IMR-90 (cell line): Measurements from ENCODE around the gene DHX57. TPM values are rescaled to one million over a fixed set of nuclear protein-coding genes. Genes with fewer than 3 reads are reported as not detected.

Source experiments
- ATAC-seq: fragments of 200-7000 bp; cut with Tn5 transposase; 2 replicates; pipeline ENCODE4 v1.9.1; 2020; ENCODE audit warnings: low read depth, mild to moderate bottlenecking, moderate library complexity
- BruUV-seq: library from RNA; stranded (reverse); fragments of 400-500 nt; replicated peaks from 2 replicates; lab custom pipeline; 2021; lab: Mats Ljungman, UMichigan
- CTCF ChIA-PET: fragments of 300-600 bp; formaldehyde crosslinking; extraction: SDS; loops from one replicate; lab custom pipeline; 2021; ENCODE audit warnings: antibody characterized with exemption; lab: Yijun Ruan, JAX
- POLR2A ChIA-PET: fragments of 300-600 bp; sonication (Branson Sonifier 250); formaldehyde crosslinking; loops from one replicate; lab custom pipeline; 2022; ENCODE audit warnings: antibody characterized with exemption; ENCODE audit not compliant: unreplicated experiment; lab: Charles Lee
- DNase-seq: peaks from one replicate; pipeline ENCODE4 v3.0.0; 2013
- H2AFZ ChIP-seq: replicated peaks from 2 replicates; pipeline ENCODE3; 2013; ENCODE audit warnings: low read length, mild to moderate bottlenecking; ENCODE audit not compliant: poor library complexity
- H2AK5ac ChIP-seq: 2 replicates; pipeline ENCODE4 v1.6.1; 2013; ENCODE audit warnings: low read depth, low read length, inconsistent platforms
- H2AK9ac ChIP-seq: replicated peaks from 2 replicates; pipeline ENCODE3; 2013; ENCODE audit warnings: mild to moderate bottlenecking, low read depth, low read length, moderate library complexity; ENCODE audit not compliant: poor library complexity
- H2BK120ac ChIP-seq: 2 replicates; pipeline ENCODE4 v1.6.1; 2013; ENCODE audit warnings: low read depth, low read length, inconsistent platforms
- H2BK15ac ChIP-seq: 3 replicates; pipeline ENCODE4 v1.6.1; 2013; ENCODE audit warnings: low read depth, low read length, inconsistent platforms
- H2BK20ac ChIP-seq: 2 replicates; pipeline ENCODE4 v1.6.1; 2013; ENCODE audit warnings: low read depth, mild to moderate bottlenecking, inconsistent platforms, low read length, moderate library complexity
- H2BK5ac ChIP-seq: 2 replicates; pipeline ENCODE4 v1.6.1; 2013; ENCODE audit warnings: mild to moderate bottlenecking, low read depth, low read length, inconsistent platforms; ENCODE audit not compliant: poor library complexity, severe bottlenecking
- H3K14ac ChIP-seq: replicated peaks from 2 replicates; pipeline ENCODE4 v1.6.1; 2013; ENCODE audit warnings: low read depth, low read length, inconsistent platforms
- H3K18ac ChIP-seq: 2 replicates; pipeline ENCODE4 v1.6.1; 2013; ENCODE audit warnings: low read depth, low read length, control low read depth
- H3K23ac ChIP-seq: 2 replicates; pipeline ENCODE4 v1.6.1; 2013; ENCODE audit warnings: low read depth, low read length, inconsistent platforms
- H3K27ac ChIP-seq: 2 replicates; pipeline ENCODE4 v1.5.1; 2013; ENCODE audit warnings: mild to moderate bottlenecking, control low read depth, low read length; ENCODE audit not compliant: insufficient read depth
- H3K27me3 ChIP-seq: 2 replicates; pipeline ENCODE4 v1.6.1; 2013; ENCODE audit warnings: low read length; ENCODE audit not compliant: control insufficient read depth, insufficient read depth
- H3K36me3 ChIP-seq: 2 replicates; pipeline ENCODE4 v1.6.1; 2013; ENCODE audit warnings: low read length, mixed read lengths; ENCODE audit not compliant: control insufficient read depth, insufficient read depth
- H3K4ac ChIP-seq: 2 replicates; pipeline ENCODE4 v1.6.1; 2013; ENCODE audit warnings: low read depth, low read length, inconsistent platforms
- H3K4me1 ChIP-seq: 2 replicates; pipeline ENCODE4 v1.6.1; 2013; ENCODE audit warnings: low read length, mixed read lengths; ENCODE audit not compliant: control insufficient read depth, insufficient read depth
- H3K4me2 ChIP-seq: 2 replicates; pipeline ENCODE4 v1.6.1; 2013; ENCODE audit warnings: low read depth, mild to moderate bottlenecking, control low read depth, low read length, moderate library complexity
- H3K4me3 ChIP-seq: 2 replicates; pipeline ENCODE4 v1.5.1; 2013; ENCODE audit warnings: low read depth, mild to moderate bottlenecking, control low read depth, low read length, moderate library complexity; ENCODE audit not compliant: insufficient read depth
- H3K56ac ChIP-seq: 2 replicates; pipeline ENCODE4 v1.6.1; 2013; ENCODE audit warnings: low read length, inconsistent platforms; ENCODE audit not compliant: insufficient read depth; ENCODE audit errors: extremely low read depth
- H3K79me1 ChIP-seq, 2 experiments: 2 replicates each; pipeline ENCODE4 v1.6.1; 2013; ENCODE audit warnings: low read length in 2 of 2, inconsistent platforms in 1 of 2, low read depth in 1 of 2
- H3K9ac ChIP-seq: 2 replicates; pipeline ENCODE4 v1.6.1; 2013; ENCODE audit warnings: low read depth, low read length, control low read depth
- H3K9me1 ChIP-seq: 2 replicates; pipeline ENCODE4 v1.6.1; 2013; ENCODE audit warnings: low read length, inconsistent platforms; ENCODE audit not compliant: insufficient read depth
- H3K9me3 ChIP-seq: 2 replicates; pipeline ENCODE4 v1.6.1; 2013; ENCODE audit warnings: low read length; ENCODE audit not compliant: control insufficient read depth, insufficient read depth
- H4K20me1 ChIP-seq: 2 replicates; pipeline ENCODE4 v1.6.1; 2013; ENCODE audit warnings: low read length, inconsistent platforms; ENCODE audit not compliant: insufficient read depth
- H4K5ac ChIP-seq: 2 replicates; pipeline ENCODE4 v1.6.1; 2013; ENCODE audit warnings: mild to moderate bottlenecking, low read depth, low read length, control low read depth
- H4K8ac ChIP-seq, 2 experiments: 2 replicates each; pipeline ENCODE4 v1.6.1; 2013; ENCODE audit warnings: low read depth in 2 of 2, low read length in 2 of 2, control low read depth in 1 of 2, inconsistent platforms in 1 of 2
- H4K91ac ChIP-seq: 2 replicates; pipeline ENCODE4 v1.6.1; 2013; ENCODE audit warnings: low read depth, low read length, inconsistent platforms; ENCODE audit not compliant: insufficient read depth
- BHLHE40 ChIP-seq: fragments of 150-350 bp; IDR thresholded peaks from 2 replicates; pipeline ENCODE4 v1.6.1; 2016; ENCODE audit warnings: mild to moderate bottlenecking, low read depth, low read length
- CEBPB ChIP-seq: IDR thresholded peaks from 2 replicates; pipeline ENCODE4 v1.6.1; 2012; ENCODE audit warnings: low read depth, low read length, improper control_type of control experiment
- CHD1 ChIP-seq: IDR thresholded peaks from 2 replicates; pipeline ENCODE4 v1.6.1; 2012; ENCODE audit warnings: low read depth, low read length, improper control_type of control experiment
- MAFK ChIP-seq: IDR thresholded peaks from 2 replicates; pipeline ENCODE4 v1.6.1; 2012; ENCODE audit warnings: low read depth, low read length, improper control_type of control experiment
- MAZ ChIP-seq: IDR thresholded peaks from 2 replicates; pipeline ENCODE4 v1.6.1; 2012; ENCODE audit warnings: low read depth, mild to moderate bottlenecking, low read length, improper control_type of control experiment, moderate library complexity, borderline replicate concordance
- MXI1 ChIP-seq: IDR thresholded peaks from 2 replicates; pipeline ENCODE4 v1.6.1; 2012; ENCODE audit warnings: low read depth, mild to moderate bottlenecking, low read length, moderate library complexity, borderline replicate concordance
- NFE2L2 ChIP-seq: fragments of 150-350 bp; IDR thresholded peaks from 2 replicates; pipeline ENCODE4 v1.6.1; 2016; ENCODE audit warnings: low read depth, mild to moderate bottlenecking, low read length
- POLR2A ChIP-seq: IDR thresholded peaks from 2 replicates; pipeline ENCODE4 v1.6.1; 2012; ENCODE audit warnings: mild to moderate bottlenecking, low read depth, low read length
- RAD21 ChIP-seq: IDR thresholded peaks from 2 replicates; pipeline ENCODE4 v1.6.1; 2012; ENCODE audit warnings: low read length, improper control_type of control experiment
- RCOR1 ChIP-seq: IDR thresholded peaks from 2 replicates; pipeline ENCODE4 v1.6.1; 2012; ENCODE audit warnings: mild to moderate bottlenecking, low read length, improper control_type of control experiment; ENCODE audit not compliant: insufficient replicate concordance
- RFX5 ChIP-seq: IDR thresholded peaks from 2 replicates; pipeline ENCODE4 v1.8.0; 2012; ENCODE audit warnings: low read depth, mild to moderate bottlenecking, low read length, moderate library complexity
- SMC3 ChIP-seq: fragments of 150-350 bp; IDR thresholded peaks from 2 replicates; pipeline ENCODE4 v1.6.1; 2016; ENCODE audit warnings: low read depth, mild to moderate bottlenecking, antibody characterized with exemption, low read length, moderate library complexity
- WGBS, 2 experiments: methylation state at CpG; one replicate each; pipeline versions ENCODE4 v1.1.5 to v1.1.7; 2013; ENCODE audit warnings: missing lambda C conversion rate in 2 of 2; ENCODE audit not compliant: insufficient read length in 1 of 2; ENCODE audit errors: extremely low coverage in 2 of 2; 5-methylcytosine and 5-hydroxymethylcytosine counted together
- dilution Hi-C: fragments of 300-500 bp; cut with HindIII; formaldehyde crosslinking; loops from one replicate; pipeline ENCODE4 v1.14.3; 2018; ENCODE audit warnings: low sequenced_read_pairs; ENCODE audit not compliant: unreplicated experiment
- in situ Hi-C: fragments of 300-500 bp; cut with MboI; formaldehyde crosslinking; loops from 3 replicates; pipeline ENCODE4 v1.14.3; 2019; ENCODE audit warnings: low sequenced_read_pairs, inconsistent platforms, mixed read lengths
- intact Hi-C: fragments of 100-400 bp; cut with micrococcal nuclease; formaldehyde crosslinking; loops from 2 replicates; pipeline ENCODE4 v1.10.0; 2022
- polyA plus RNA-seq, 3 experiments: library from polyadenylated mRNA; depleted of rRNA; stranded (reverse); fragments of >200 nt; gene quantifications; 2 replicates each; pipeline ENCODE4 v1.2.3, GENCODE V29; 2012; ENCODE audit warnings: low replicate concordance in 1 of 3
- total RNA-seq: library from RNA; depleted of rRNA; stranded (reverse); fragments of >200 nt; gene quantifications from 2 replicates; pipeline ENCODE4 v1.2.3, GENCODE V29; 2012
- TF ChIP-seq, protein P1 (sequence below): conservative IDR thresholded peaks from 2 replicates; pipeline ENCODE4 v1.5.1; 2012; ENCODE audit warnings: mild to moderate bottlenecking, low read depth, low read length, improper control_type of control experiment

The DHX57 gene
- total and polyA plus RNA-seq, 2 of the 4 experiments (the other 2 are of a cell fraction), result 9.5 to 24.4 TPM

DNA sequence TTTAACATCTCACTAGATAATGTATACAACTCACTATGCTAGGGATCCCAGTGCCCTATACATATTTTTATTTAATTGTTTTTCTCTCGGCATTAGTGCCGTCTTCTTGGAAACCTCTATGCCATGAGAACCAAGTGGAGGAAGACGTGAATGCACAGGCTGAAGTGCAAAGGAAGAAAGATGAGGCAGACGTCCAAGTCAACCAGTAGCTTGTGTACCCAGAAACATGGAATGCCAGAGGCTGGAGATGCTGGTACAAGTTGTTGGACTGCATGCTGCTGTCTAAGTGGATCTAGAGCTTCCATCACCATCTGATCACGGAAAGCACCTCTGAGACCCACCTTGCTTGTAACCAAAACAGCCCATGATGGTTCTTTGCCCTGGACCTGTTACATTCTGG is 110.2 kb downstream of the DHX57 start:
- Histone ChIP-seq H4K20me1 (no peaks in the 10 kb centered on the region), H3K79me1 (no peaks in the 10 kb centered on the region), H3K23ac (peak overlapping the region; percentile 39; the same call in 1 of the 2 replicates), H3K27me3 (no peaks in the 10 kb centered on the region), H3K4me3 (no peak overlapping the region), H3K56ac (no peak overlapping the region), H3K18ac (peak overlapping the region; percentile 96), H2BK20ac (peak overlapping the region; percentile 65; the same call in 1 of the 2 replicates), H4K91ac (peak overlapping the region; percentile 30; the same call in 1 of the 2 replicates), H3K36me3 (no peaks in the 10 kb centered on the region), H3K9ac (no peak overlapping the region), H3K4ac (peak overlapping the region; percentile 57), H2AFZ (no peak overlapping the region), H4K5ac (peak overlapping the region; percentile 71), H4K8ac (peak overlapping the region; percentile 66 to 86; a peak in 3 of 4 replicates), H2AK5ac (peak overlapping the region; percentile 86), H3K9me1 (peaks cover 3% of the 10 kb centered on the region; the same call in 1 of the 2 replicates), H2BK15ac (peak overlapping the region; percentile 78; the same call in 2 of the 3 replicates), H3K27ac (peak overlapping the region; percentile 86; the same call in 1 of the 2 replicates), H3K4me1 (peaks cover 6% of the 10 kb centered on the region), H3K4me2 (peak overlapping the region; percentile 36; the same call in 1 of the 2 replicates), H2BK120ac (peak overlapping the region; percentile 54), H2AK9ac (no peak overlapping the region), H2BK5ac (peak overlapping the region; percentile 60), H3K9me3 (no peaks in the 10 kb centered on the region), H3K14ac (peak overlapping the region; percentile 46)
- ATAC-seq (peak; percentile 16), DNase-seq (peak; percentile 11)
- dilution Hi-C loops (no loop called here), intact Hi-C loops (no loop called here), in situ Hi-C loops (no loop called here)
- no TSS peak for BruUV-seq
- 54% methylated on average over 2 of the region's 5 CpGs; no CpG with 5 or more reads in 1 of the 2 experiments for WGBS, 2 experiments
- POLR2A ChIA-PET, result interaction anchor here (1.4 kb wide), 1 partner anchor 14 kb away, joined by 5 read pairs; the partner anchor contains the start of gene SRSF7
- CTCF ChIA-PET, result no interaction called here
- TF ChIP-seq CEBPB, result no peak
- no peak for TF ChIP-seq NFE2L2
- no peak for TF ChIP-seq BHLHE40
- no peak for TF ChIP-seq MAZ
- no peak for TF ChIP-seq CHD1
- TF ChIP-seq RFX5, result no peak
- TF ChIP-seq SMC3, result no peak
- TF ChIP-seq RCOR1, result no peak
- TF ChIP-seq MXI1, result no peak
- TF ChIP-seq, protein P1, sequence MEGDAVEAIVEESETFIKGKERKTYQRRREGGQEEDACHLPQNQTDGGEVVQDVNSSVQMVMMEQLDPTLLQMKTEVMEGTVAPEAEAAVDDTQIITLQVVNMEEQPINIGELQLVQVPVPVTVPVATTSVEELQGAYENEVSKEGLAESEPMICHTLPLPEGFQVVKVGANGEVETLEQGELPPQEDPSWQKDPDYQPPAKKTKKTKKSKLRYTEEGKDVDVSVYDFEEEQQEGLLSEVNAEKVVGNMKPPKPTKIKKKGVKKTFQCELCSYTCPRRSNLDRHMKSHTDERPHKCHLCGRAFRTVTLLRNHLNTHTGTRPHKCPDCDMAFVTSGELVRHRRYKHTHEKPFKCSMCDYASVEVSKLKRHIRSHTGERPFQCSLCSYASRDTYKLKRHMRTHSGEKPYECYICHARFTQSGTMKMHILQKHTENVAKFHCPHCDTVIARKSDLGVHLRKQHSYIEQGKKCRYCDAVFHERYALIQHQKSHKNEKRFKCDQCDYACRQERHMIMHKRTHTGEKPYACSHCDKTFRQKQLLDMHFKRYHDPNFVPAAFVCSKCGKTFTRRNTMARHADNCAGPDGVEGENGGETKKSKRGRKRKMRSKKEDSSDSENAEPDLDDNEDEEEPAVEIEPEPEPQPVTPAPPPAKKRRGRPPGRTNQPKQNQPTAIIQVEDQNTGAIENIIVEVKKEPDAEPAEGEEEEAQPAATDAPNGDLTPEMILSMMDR, result no peak
- TF ChIP-seq POLR2A, result no peak
- TF ChIP-seq MAFK, result no peak
- no peak for TF ChIP-seq RAD21
